H1 (cell line): ENCODE results near the gene ALPL. TPM values are rescaled to one million over a fixed set of nuclear protein-coding genes. Genes with fewer than 3 reads are reported as not detected.

Experiments
- CTCF ChIA-PET: fragments of 300-600 bp; sonication (Branson Sonifier 250); formaldehyde crosslinking; loops from one replicate; lab custom pipeline; 2021; ENCODE audit not compliant: partially characterized antibody; lab: Charles Lee
- POLR2A ChIA-PET: fragments of 300-600 bp; sonication (Branson Sonifier 250); formaldehyde crosslinking; loops from one replicate; lab custom pipeline; 2021; ENCODE audit warnings: inconsistent platforms; ENCODE audit not compliant: partially characterized antibody; lab: Charles Lee
- DNase-seq, 2 experiments: peaks; one replicate each; pipeline versions ENCODE4 v3.0.0 to v3.0.0-alpha.2; 2010 to 2022; ENCODE audit warnings: low spot score in 2 of 2, low read depth in 1 of 2, mixed read lengths in 1 of 2
- FAIRE-seq: peaks from 2 replicates; lab custom pipeline; 2011; peaks lifted over from hg19 to GRCh38; lab: Jason Lieb, UNC
- H2AFZ ChIP-seq: 2 replicates; pipeline ENCODE4 v1.8.1; 2012; ENCODE audit warnings: low read length, inconsistent platforms
- H2AK5ac ChIP-seq: 2 replicates; pipeline ENCODE4 v1.6.1; 2013; ENCODE audit warnings: low read depth, low read length
- H2BK120ac ChIP-seq: replicated peaks from 2 replicates; pipeline ENCODE3; 2013; ENCODE audit warnings: low read depth, low read length, inconsistent platforms
- H2BK12ac ChIP-seq: 2 replicates; pipeline ENCODE4 v1.6.1; 2013; ENCODE audit warnings: low read depth, low read length
- H2BK15ac ChIP-seq: 2 replicates; pipeline ENCODE4 v1.6.1; 2013; ENCODE audit warnings: low read length
- H2BK20ac ChIP-seq: 2 replicates; pipeline ENCODE4 v1.6.1; 2013; ENCODE audit warnings: low read length
- H2BK5ac ChIP-seq: 2 replicates; pipeline ENCODE4 v1.6.1; 2013; ENCODE audit warnings: low read depth, low read length
- H3K14ac ChIP-seq: 2 replicates; pipeline ENCODE4 v1.6.1; 2013; ENCODE audit warnings: inconsistent platforms; ENCODE audit not compliant: insufficient read length
- H3K18ac ChIP-seq: 2 replicates; pipeline ENCODE4 v1.6.1; 2013; ENCODE audit warnings: low read length; ENCODE audit errors: extremely low read depth
- H3K23ac ChIP-seq: 2 replicates; pipeline ENCODE4 v1.6.1; 2013; ENCODE audit warnings: inconsistent platforms; ENCODE audit not compliant: insufficient read length
- H3K23me2 ChIP-seq: 2 replicates; pipeline ENCODE4 v1.6.1; 2013; ENCODE audit warnings: low read depth, low read length
- H3K27ac ChIP-seq: 2 replicates; pipeline ENCODE4 v1.6.1; 2011; ENCODE audit warnings: low read depth, low read length, inconsistent platforms
- H3K27me3 ChIP-seq, 4 experiments: replicated peaks in 1 of 4; 1 replicate in 1 of 4; 2 replicates in 3 of 4; pipeline versions ENCODE4 v1.6.1 to v1.8.1; 2011 to 2013; ENCODE audit warnings: low read length in 3 of 4, mild to moderate bottlenecking in 3 of 4, inconsistent platforms in 2 of 4, mixed read lengths in 2 of 4, moderate library complexity in 1 of 4; ENCODE audit not compliant: control insufficient read depth in 3 of 4, insufficient read depth in 3 of 4; ENCODE audit errors: extremely low read depth in 1 of 4
- H3K36me3 ChIP-seq, 4 experiments: 2 replicates each; pipeline versions ENCODE4 v1.6.1 to v1.8.1; 2011 to 2013; ENCODE audit warnings: mild to moderate bottlenecking in 4 of 4, low read length in 3 of 4, moderate library complexity in 2 of 4, control low read depth in 1 of 4, inconsistent platforms in 1 of 4; ENCODE audit not compliant: insufficient read depth in 4 of 4, control insufficient read depth in 2 of 4
- H3K4ac ChIP-seq: replicated peaks from 2 replicates; pipeline ENCODE3; 2013; ENCODE audit warnings: low read length, low read depth, mixed read lengths, inconsistent platforms; ENCODE audit not compliant: insufficient read length
- H3K4me1 ChIP-seq, 4 experiments: replicated peaks in 1 of 4; 1 replicate in 1 of 4; 2 replicates in 3 of 4; pipeline versions ENCODE4 v1.6.1 to v1.8.1; 2011 to 2013; ENCODE audit warnings: low read length in 3 of 4, inconsistent platforms in 2 of 4, mixed read lengths in 1 of 4; ENCODE audit not compliant: insufficient read depth in 4 of 4, control insufficient read depth in 3 of 4
- H3K4me2 ChIP-seq, 2 experiments: 2 replicates each; pipeline versions ENCODE4 v1.6.1 to v1.8.1; 2011 to 2013; ENCODE audit warnings: low read depth in 2 of 2, low read length in 2 of 2, control low read depth in 1 of 2, inconsistent platforms in 1 of 2, mild to moderate bottlenecking in 1 of 2; ENCODE audit not compliant: insufficient read depth in 1 of 2
- H3K4me3 ChIP-seq, 4 experiments: fragments of 200-600, 300-600 bp in 1 of 4; sonication (generic), shearing (Covaris generic), sonication (Bioruptor Twin) in 1 of 4; 2 replicates each; pipeline versions ENCODE4 v1.5.1 to v1.8.1; 2011 to 2016; ENCODE audit warnings: low read length in 4 of 4, low read depth in 3 of 4, control low read depth in 2 of 4, inconsistent platforms in 2 of 4, mild to moderate bottlenecking in 2 of 4, mixed read lengths in 1 of 4, moderate library complexity in 1 of 4; ENCODE audit not compliant: insufficient read depth in 2 of 4; ENCODE audit errors: extremely low read depth in 1 of 4
- H3K56ac ChIP-seq: replicated peaks from 2 replicates; pipeline ENCODE3; 2013; ENCODE audit warnings: low read depth, mild to moderate bottlenecking, mixed read lengths, low read length, inconsistent platforms; ENCODE audit not compliant: insufficient read length
- H3K79me1 ChIP-seq: 2 replicates; pipeline ENCODE4 v1.6.1; 2013; ENCODE audit warnings: low read depth, low read length, control low read depth
- H3K79me2 ChIP-seq, 2 experiments: 2 replicates each; pipeline versions ENCODE4 v1.6.1 to v1.8.1; 2012 to 2013; ENCODE audit warnings: low read length in 2 of 2, mild to moderate bottlenecking in 2 of 2, inconsistent platforms in 1 of 2; ENCODE audit not compliant: insufficient read depth in 2 of 2, control insufficient read depth in 1 of 2
- H3K9ac ChIP-seq, 4 experiments: replicated peaks in 1 of 4; 1 replicate in 1 of 4; 2 replicates in 3 of 4; pipeline versions ENCODE4 v1.6.1 to v1.8.1; 2011 to 2013; ENCODE audit warnings: low read depth in 3 of 4, low read length in 3 of 4, control low read depth in 2 of 4, mild to moderate bottlenecking in 2 of 4, moderate library complexity in 2 of 4, inconsistent platforms in 1 of 4; ENCODE audit errors: extremely low read depth in 1 of 4
- H3K9me3 ChIP-seq, 2 experiments: 2 replicates each; pipeline versions ENCODE4 v1.6.1 to v1.8.1; 2012 to 2013; ENCODE audit warnings: mild to moderate bottlenecking in 2 of 2, moderate library complexity in 2 of 2, control low read depth in 1 of 2, inconsistent platforms in 1 of 2, low read depth in 1 of 2, low read length in 1 of 2, mixed read lengths in 1 of 2; ENCODE audit not compliant: insufficient read depth in 2 of 2
- H4K20me1 ChIP-seq, 2 experiments: replicated peaks in 1 of 2; 2 replicates each; pipeline versions ENCODE3 to v1.8.1; 2011 to 2013; ENCODE audit warnings: inconsistent platforms in 2 of 2, low read length in 2 of 2, mild to moderate bottlenecking in 1 of 2; ENCODE audit not compliant: insufficient read depth in 2 of 2, control insufficient read depth in 1 of 2
- H4K5ac ChIP-seq: 2 replicates; pipeline ENCODE4 v1.6.1; 2013; ENCODE audit warnings: low read length, low read depth, mixed read lengths, inconsistent platforms; ENCODE audit not compliant: insufficient read length
- H4K8ac ChIP-seq: 2 replicates; pipeline ENCODE4 v1.8.0; 2013; ENCODE audit warnings: mild to moderate bottlenecking, moderate library complexity, low read length, inconsistent platforms; ENCODE audit not compliant: insufficient read depth; ENCODE audit errors: extremely low read depth
- H4K91ac ChIP-seq: replicated peaks from 2 replicates; pipeline ENCODE3; 2013; ENCODE audit warnings: low read length, mixed read lengths, inconsistent platforms; ENCODE audit not compliant: insufficient read length
- BACH1 ChIP-seq: IDR thresholded peaks from 2 replicates; pipeline ENCODE4 v1.6.1; 2012; ENCODE audit warnings: low read length, improper control_type of control experiment
- JUND ChIP-seq: IDR thresholded peaks from 2 replicates; pipeline ENCODE4 v1.6.1; 2011; ENCODE audit warnings: mild to moderate bottlenecking, improper control_type of control experiment, low read length
- MAFK ChIP-seq: IDR thresholded peaks from 2 replicates; pipeline ENCODE4 v1.6.1; 2012; ENCODE audit warnings: low read depth, mild to moderate bottlenecking, improper control_type of control experiment, low read length
- NRF1 ChIP-seq: IDR thresholded peaks from 2 replicates; pipeline ENCODE4 v1.6.1; 2011; ENCODE audit warnings: mild to moderate bottlenecking, low read depth, low read length, improper control_type of control experiment
- SP1 ChIP-seq: IDR thresholded peaks from 2 replicates; pipeline ENCODE4 v1.6.1; 2011; ENCODE audit warnings: low read depth, low read length
- SP2 ChIP-seq: IDR thresholded peaks from 2 replicates; pipeline ENCODE4 v1.6.1; 2012; ENCODE audit warnings: mild to moderate bottlenecking, low read length, inconsistent platforms
- TAF7 ChIP-seq: optimal IDR thresholded peaks from 2 replicates; pipeline ENCODE3; 2011; ENCODE audit warnings: low read depth, mild to moderate bottlenecking, inconsistent platforms, low read length, moderate library complexity, borderline replicate concordance
- TCF12 ChIP-seq: IDR thresholded peaks from 2 replicates; pipeline ENCODE4 v1.6.1; 2011; ENCODE audit warnings: low read depth, mild to moderate bottlenecking, low read length
- USF2 ChIP-seq: IDR thresholded peaks from 2 replicates; pipeline ENCODE4 v1.6.1; 2011; ENCODE audit warnings: low read length, improper control_type of control experiment
- WGBS, 2 experiments: shearing (Covaris generic) in 1 of 2; methylation state at CpG; one replicate each; pipeline versions ENCODE4 v1.1.6 to v1.1.7; 2013 to 2015; ENCODE audit warnings: low lambda C conversion rate in 2 of 2, mixed read lengths in 2 of 2, inconsistent platforms in 1 of 2, low coverage in 1 of 2, missing lambda C conversion rate in 1 of 2; ENCODE audit not compliant: insufficient replicate concordance in 2 of 2, insufficient coverage in 1 of 2, insufficient read length in 1 of 2; ENCODE audit errors: extremely low coverage in 1 of 2, missing lambda C conversion rate in 1 of 2; 5-methylcytosine and 5-hydroxymethylcytosine counted together
- polyA plus RNA-seq, 7 experiments: library from polyadenylated mRNA; depleted of rRNA in 3 of 7; stranded (reverse) in 5 of 7; unstranded in 2 of 7; fragments of >200 nt in 5 of 7; fragments of 200-250 nt in 2 of 7; gene quantifications; 1 replicate in 5 of 7; 2 replicates in 1 of 7; 4 replicates in 1 of 7; pipeline versions ENCODE4 v1.2.1 to v1.2.3, GENCODE V29; 2011 to 2013; ENCODE audit warnings: missing spikeins in 2 of 7, mixed read lengths in 2 of 7
- total RNA-seq: library from RNA; stranded (reverse); fragmentation: NEBNext Ultra II Directional; extraction: Animal tissue kit (Norgen Biotek cat#: 25700); gene quantifications from 2 replicates; pipeline ENCODE4 v1.2.1, GENCODE V29; 2021

The ALPL gene
- total and polyA plus RNA-seq, 2 of the 8 experiments (the other 6 are each of a cell fraction or from before 2014, with no cell fraction given): 175 to 362 TPM

- Histone ChIP-seq H3K79me2 (peaks cover 5 to 46% of the 10 kb centered on the region in 2 experiments; a peak in 3 of 4 replicates), H4K8ac (no peak overlapping the region), H2BK5ac (no peak overlapping the region), H4K20me1 (peaks cover 4 to 10% of the 10 kb centered on the region in 2 experiments), H3K36me3 (no peaks in the 10 kb centered on the region; a peak in 1 of 8 replicates), H3K18ac (no peak overlapping the region), H3K4me2 (no peak overlapping the region), H3K14ac (no peak overlapping the region), H2AK5ac (no peak overlapping the region), H3K27me3 (no peaks in the 10 kb centered on the region), H4K5ac (no peak overlapping the region), H2BK120ac (no peak overlapping the region), H4K91ac (no peak overlapping the region), H3K9me3 (no peaks in the 10 kb centered on the region), H3K4ac (no peak overlapping the region), H3K9ac (no peak overlapping the region), H2BK20ac (no peak overlapping the region), H3K56ac (no peak overlapping the region), H3K23ac (no peak overlapping the region), H2BK15ac (no peak overlapping the region), H3K4me1 (peaks cover 3 to 22% (median 11%) of the 10 kb centered on the region in 4 experiments), H3K79me1 (peaks cover 21% of the 10 kb centered on the region), H2BK12ac (no peak overlapping the region), H3K4me3 (no peak overlapping the region), H2AFZ (no peak overlapping the region), H3K23me2 (no peaks in the 10 kb centered on the region), H3K27ac (no peak overlapping the region)
- no peak for FAIRE-seq
- POLR2A ChIA-PET: interaction anchor here (0.6 to 1.5 kb wide), 2 partner anchors 9 to 16 kb away, joined by 3 to 4 read pairs; no protein-coding TSS in a partner anchor
- DNase-seq: no peak
- CTCF ChIA-PET: interaction anchor here (0.7 to 2.3 kb wide), 5 partner anchors 9 to 174 kb away, joined by 3 to 13 read pairs (median 4); no protein-coding TSS in a partner anchor
- WGBS, 2 experiments: 90 to 100% methylated on average over 3 to 11 of the region's 11 CpGs
- TF ChIP-seq SP2: no peak
- no peak for TF ChIP-seq BACH1
- no peak for TF ChIP-seq NRF1
- TF ChIP-seq TAF7: no peak
- TF ChIP-seq SP1: no peak
- no peak for TF ChIP-seq TCF12
- TF ChIP-seq JUND: no peak
- TF ChIP-seq MAFK: no peak
- no peak for TF ChIP-seq USF2
These were observed 37.1 kb downstream of the ALPL start for GRCh38 chr1:21546122-21546825.
